Mesendoderm (in vitro differentiated cells): ENCODE results near the gene PRODH.
"Not testable (repeated sequence)": the region's sequence is repeated elsewhere in the genome, so short reads cannot be mapped to it uniquely, and the experiment has no call there.

Source experiments
- DNase-seq: peaks from one replicate; pipeline ENCODE4 v3.0.0; 2013
- H2AK5ac ChIP-seq: 2 replicates; pipeline ENCODE4 v1.6.1; 2013; ENCODE audit warnings: low read length, inconsistent platforms
- H2BK120ac ChIP-seq: 2 replicates; pipeline ENCODE4 v1.6.1; 2013; ENCODE audit warnings: low read depth, mild to moderate bottlenecking, low read length, moderate library complexity, mixed read lengths
- H2BK15ac ChIP-seq: replicated peaks from 2 replicates; pipeline ENCODE4 v1.6.1; 2013; ENCODE audit warnings: low read depth, mild to moderate bottlenecking, moderate library complexity
- H2BK5ac ChIP-seq: 2 replicates; pipeline ENCODE4 v1.6.1; 2013; ENCODE audit warnings: low read length, inconsistent platforms
- H3K18ac ChIP-seq: 2 replicates; pipeline ENCODE4 v1.6.1; 2013; ENCODE audit warnings: mild to moderate bottlenecking, low read length, mixed read lengths
- H3K23ac ChIP-seq: one replicate; pipeline ENCODE4 v1.6.1; 2013; ENCODE audit warnings: low read length
- H3K27ac ChIP-seq: 2 replicates; pipeline ENCODE4 v1.5.1; 2013; ENCODE audit warnings: low read depth, mild to moderate bottlenecking, inconsistent platforms, low read length, moderate library complexity
- H3K27me3 ChIP-seq: 2 replicates; pipeline ENCODE4 v1.6.1; 2013; ENCODE audit warnings: low read length, control low read depth, mild to moderate bottlenecking, inconsistent platforms; ENCODE audit not compliant: insufficient read depth, poor library complexity
- H3K36me3 ChIP-seq: 2 replicates; pipeline ENCODE4 v1.6.1; 2013; ENCODE audit warnings: low read length, inconsistent platforms; ENCODE audit not compliant: control insufficient read depth, insufficient read depth
- H3K4ac ChIP-seq: one replicate; pipeline ENCODE4 v1.6.1; 2013; ENCODE audit warnings: low read depth, mild to moderate bottlenecking, low read length, moderate library complexity
- H3K4me1 ChIP-seq: 2 replicates; pipeline ENCODE4 v1.6.1; 2013; ENCODE audit warnings: low read depth, low read length, inconsistent platforms; ENCODE audit not compliant: control insufficient read depth
- H3K4me2 ChIP-seq: 2 replicates; pipeline ENCODE4 v1.6.1; 2013; ENCODE audit warnings: low read length
- H3K4me3 ChIP-seq: 2 replicates; pipeline ENCODE4 v1.5.1; 2013; ENCODE audit warnings: mild to moderate bottlenecking, low read length
- H3K56ac ChIP-seq: one replicate; pipeline ENCODE4 v1.6.1; 2013; ENCODE audit warnings: low read length
- H3K79me1 ChIP-seq: 2 replicates; pipeline ENCODE4 v1.6.1; 2013; ENCODE audit warnings: low read length, inconsistent platforms
- H3K79me2 ChIP-seq: 2 replicates; pipeline ENCODE4 v1.6.1; 2013; ENCODE audit warnings: mild to moderate bottlenecking, low read length; ENCODE audit not compliant: control insufficient read depth, insufficient read depth
- H3K9ac ChIP-seq: 2 replicates; pipeline ENCODE4 v1.6.1; 2013; ENCODE audit warnings: low read length, inconsistent platforms
- H4K5ac ChIP-seq: one replicate; pipeline ENCODE4 v1.6.1; 2013; ENCODE audit warnings: low read length
- H4K8ac ChIP-seq: one replicate; pipeline ENCODE4 v1.6.1; 2013; ENCODE audit warnings: low read depth, mild to moderate bottlenecking, control low read depth, low read length, moderate library complexity
- whole genome bisulfite sequencing: extraction: QIAGEN DNeasy Blood & Tissue Kit; methylation state at CpG from one replicate; pipeline ENCODE4 v1.1.7; 2013; ENCODE audit warnings: low lambda C conversion rate, missing lambda C conversion rate; ENCODE audit not compliant: insufficient coverage; ENCODE audit errors: extremely low coverage; 5-methylcytosine and 5-hydroxymethylcytosine counted together

PRODH gene

DNA sequence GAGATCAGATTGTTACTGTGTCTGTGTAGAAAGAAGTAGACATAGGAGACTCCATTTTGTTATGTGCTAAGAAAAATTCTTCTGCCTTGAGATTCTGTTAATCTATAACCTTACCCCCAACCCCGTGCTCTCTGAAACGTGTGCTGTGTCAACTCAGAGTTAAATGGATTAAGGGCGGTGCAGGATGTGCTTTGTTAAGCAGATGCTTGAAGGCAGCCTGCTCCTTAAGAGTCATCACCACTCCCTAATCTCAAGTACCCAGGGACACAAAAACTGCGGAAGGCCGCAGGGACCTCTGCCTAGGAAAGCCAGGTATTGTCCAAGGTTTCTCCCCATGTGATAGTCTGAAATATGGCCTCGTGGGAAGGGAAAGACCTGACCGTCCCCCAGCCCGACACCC lies 2.6 kb upstream of the PRODH start:
- H4K5ac ChIP-seq, H3K4ac ChIP-seq, H2BK120ac ChIP-seq, H4K8ac ChIP-seq, H2BK5ac ChIP-seq, H2AK5ac ChIP-seq, H3K27ac ChIP-seq, H3K23ac ChIP-seq, H3K56ac ChIP-seq, H3K4me3 ChIP-seq, H3K18ac ChIP-seq, H3K9ac ChIP-seq, H3K4me1 ChIP-seq, H3K79me2 ChIP-seq, H3K79me1 ChIP-seq, H3K36me3 ChIP-seq, H2BK15ac ChIP-seq, H3K27me3 ChIP-seq, H3K4me2 ChIP-seq, DNase-seq: not testable (repeated sequence)
- no CpG with 5 or more reads among the region's 8 CpGs for WGBS

DNA sequence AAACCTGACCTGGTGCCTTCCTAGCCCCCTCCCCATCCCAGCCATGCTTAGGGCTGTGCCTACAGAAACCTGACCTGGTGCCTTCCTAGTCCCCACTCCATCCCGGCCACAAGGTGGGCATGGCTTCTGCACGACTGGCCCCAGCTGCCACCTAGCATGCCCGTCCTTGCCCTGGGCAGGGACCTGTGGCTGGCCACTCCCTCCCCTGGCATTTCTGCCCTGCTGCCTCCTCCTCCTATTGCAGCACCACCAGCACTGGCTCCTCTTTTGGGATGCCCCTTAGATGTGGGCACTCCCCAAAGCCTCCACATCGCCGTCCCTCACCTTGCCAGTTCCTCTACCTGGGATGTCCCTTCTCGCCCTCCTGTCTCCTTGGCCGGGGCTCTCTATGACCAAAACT lies 1.4 kb downstream of the PRODH start:
- H3K9ac ChIP-seq, H3K79me1 ChIP-seq, DNase-seq, H3K4me3 ChIP-seq, H4K8ac ChIP-seq, H3K4me1 ChIP-seq, H2BK5ac ChIP-seq, H3K56ac ChIP-seq, H3K79me2 ChIP-seq, H2AK5ac ChIP-seq, H3K27ac ChIP-seq, H3K36me3 ChIP-seq, H3K23ac ChIP-seq, H3K4me2 ChIP-seq, H2BK120ac ChIP-seq, H3K18ac ChIP-seq, H4K5ac ChIP-seq, H3K4ac ChIP-seq, H3K27me3 ChIP-seq, H2BK15ac ChIP-seq: not testable (repeated sequence)
- WGBS: no CpG with 5 or more reads among the region's 7 CpGs

DNA sequence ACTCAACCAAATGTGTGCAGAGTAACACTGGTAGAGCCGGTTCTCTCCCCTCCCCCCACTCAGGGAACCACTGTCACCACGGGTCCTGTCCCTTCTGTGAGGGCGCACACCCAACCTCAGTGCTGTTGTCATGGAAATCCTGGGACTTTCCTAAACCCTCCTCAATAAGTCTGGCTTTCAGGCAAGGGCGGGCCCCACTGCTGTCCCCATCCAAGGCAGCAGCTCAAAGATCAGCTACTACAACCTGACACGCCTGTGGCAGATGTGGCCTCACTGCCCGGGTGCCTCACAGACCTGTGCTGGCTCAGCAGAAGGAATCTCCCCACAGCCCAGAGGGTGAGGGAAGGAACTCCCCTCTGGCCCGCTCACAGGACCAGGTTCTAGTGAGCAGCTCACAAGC lies 2.2 kb downstream of the PRODH start:
- Histone ChIP-seq H3K4me3 (no peak overlapping the region), H2BK5ac (no peak overlapping the region), H4K8ac (no peak overlapping the region), H4K5ac (no peak overlapping the region), H3K27ac (no peak overlapping the region), H3K4ac (no peak overlapping the region), H3K27me3 (no peaks in the 10 kb centered on the region), H3K4me1 (no peaks in the 10 kb centered on the region), H3K23ac (no peak overlapping the region), H2AK5ac (no peak overlapping the region), H3K79me1 (no peaks in the 10 kb centered on the region), H2BK120ac (no peak overlapping the region), H3K18ac (no peak overlapping the region), H3K56ac (no peak overlapping the region), H3K79me2 (no peaks in the 10 kb centered on the region), H3K36me3 (no peaks in the 10 kb centered on the region), H3K4me2 (no peak overlapping the region), H2BK15ac (no peak overlapping the region), H3K9ac (no peak overlapping the region)
- WGBS: no CpG with 5 or more reads among the region's 7 CpGs
- no peak for DNase-seq

DNA sequence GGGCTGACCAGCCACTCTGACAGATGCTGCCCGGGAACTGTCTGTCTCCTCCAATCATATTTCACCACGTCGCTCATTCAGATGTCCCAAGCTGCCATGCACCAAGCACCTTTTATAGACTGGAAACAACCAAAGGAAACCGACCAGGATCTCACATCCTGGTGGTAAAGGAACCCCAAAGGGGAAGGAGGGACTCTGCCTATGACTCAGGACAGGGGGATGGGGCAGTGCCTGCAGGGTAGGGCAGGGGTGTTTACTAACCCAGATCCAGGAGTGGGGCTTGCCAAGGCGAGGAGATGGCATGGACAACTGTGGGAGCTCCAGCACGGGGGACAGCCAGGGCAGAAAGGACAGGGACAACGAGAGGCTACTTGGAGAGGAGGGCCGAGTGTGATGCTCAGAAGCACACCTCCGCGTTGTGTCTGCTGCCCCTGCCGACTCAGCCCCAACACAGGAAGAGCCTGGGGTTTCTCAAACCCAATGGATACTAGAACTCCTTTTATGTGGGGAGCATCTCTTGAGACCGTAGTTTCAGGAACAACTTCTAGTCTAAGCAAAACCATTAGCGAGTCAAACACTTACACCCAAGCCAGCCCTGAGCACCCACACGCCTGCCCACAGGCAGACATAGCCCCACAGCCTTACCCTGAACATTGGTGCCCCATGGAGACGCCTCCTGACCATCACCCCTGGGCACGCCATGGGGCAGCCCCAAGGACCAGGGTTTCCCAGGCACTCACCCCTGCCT lies 4.0 kb downstream of the PRODH start:
- no peak overlapping the region for H3K9ac ChIP-seq
- no CpG with 5 or more reads among the region's 16 CpGs for WGBS
- no peaks in the 10 kb centered on the region for H3K4me1 ChIP-seq
- DNase-seq: no peak
- no peak overlapping the region for H2BK5ac ChIP-seq
- H3K79me1 ChIP-seq: no peaks in the 10 kb centered on the region
- H3K79me2 ChIP-seq: no peaks in the 10 kb centered on the region
- H4K5ac ChIP-seq: no peak overlapping the region
- H3K27me3 ChIP-seq: no peaks in the 10 kb centered on the region
- H2AK5ac ChIP-seq: no peak overlapping the region
- no peak overlapping the region for H3K18ac ChIP-seq
- H2BK15ac ChIP-seq: no peak overlapping the region
- H3K27ac ChIP-seq: no peak overlapping the region
- no peak overlapping the region for H3K4me3 ChIP-seq
- no peak overlapping the region for H3K56ac ChIP-seq
- H3K4ac ChIP-seq: no peak overlapping the region
- no peak overlapping the region for H2BK120ac ChIP-seq
- H3K36me3 ChIP-seq: no peaks in the 10 kb centered on the region
- no peak overlapping the region for H4K8ac ChIP-seq
- H3K23ac ChIP-seq: no peak overlapping the region
- H3K4me2 ChIP-seq: no peak overlapping the region

DNA sequence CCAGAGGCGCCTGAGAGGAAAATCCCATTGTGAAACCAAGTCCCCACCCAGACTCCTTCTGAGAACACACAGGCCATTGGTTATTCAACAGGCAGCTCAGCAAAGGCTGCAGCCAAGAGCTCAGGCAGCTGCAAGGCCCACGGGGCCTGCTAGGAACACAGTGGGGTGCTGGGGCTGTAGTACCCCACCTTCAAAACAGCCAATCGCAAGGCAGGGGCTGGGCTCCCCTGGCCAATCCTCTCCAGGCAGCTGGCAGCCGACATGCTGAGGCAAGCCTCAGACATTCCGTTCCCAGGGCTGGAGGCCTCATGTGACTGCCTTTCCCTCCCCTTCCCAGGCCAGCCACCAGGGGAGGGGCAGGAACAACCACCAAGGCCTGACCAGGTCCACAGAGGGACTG lies 6.6 kb downstream of the PRODH start:
- H3K9ac ChIP-seq: no peak overlapping the region
- no peak overlapping the region for H3K27ac ChIP-seq
- no CpG with 5 or more reads among the region's 5 CpGs for WGBS
- H2BK15ac ChIP-seq: no peak overlapping the region
- no peak overlapping the region for H3K4me3 ChIP-seq
- no peak for DNase-seq
- H3K56ac ChIP-seq: no peak overlapping the region
- H3K36me3 ChIP-seq: no peaks in the 10 kb centered on the region
- H4K8ac ChIP-seq: no peak overlapping the region
- no peak overlapping the region for H3K4ac ChIP-seq
- H2BK5ac ChIP-seq: no peak overlapping the region
- no peak overlapping the region for H2BK120ac ChIP-seq
- H3K79me2 ChIP-seq: no peaks in the 10 kb centered on the region
- H3K23ac ChIP-seq: no peak overlapping the region
- H4K5ac ChIP-seq: no peak overlapping the region
- no peaks in the 10 kb centered on the region for H3K79me1 ChIP-seq
- H3K4me2 ChIP-seq: no peak overlapping the region
- H2AK5ac ChIP-seq: no peak overlapping the region
- no peaks in the 10 kb centered on the region for H3K4me1 ChIP-seq
- H3K27me3 ChIP-seq: no peaks in the 10 kb centered on the region
- H3K18ac ChIP-seq: no peak overlapping the region

DNA sequence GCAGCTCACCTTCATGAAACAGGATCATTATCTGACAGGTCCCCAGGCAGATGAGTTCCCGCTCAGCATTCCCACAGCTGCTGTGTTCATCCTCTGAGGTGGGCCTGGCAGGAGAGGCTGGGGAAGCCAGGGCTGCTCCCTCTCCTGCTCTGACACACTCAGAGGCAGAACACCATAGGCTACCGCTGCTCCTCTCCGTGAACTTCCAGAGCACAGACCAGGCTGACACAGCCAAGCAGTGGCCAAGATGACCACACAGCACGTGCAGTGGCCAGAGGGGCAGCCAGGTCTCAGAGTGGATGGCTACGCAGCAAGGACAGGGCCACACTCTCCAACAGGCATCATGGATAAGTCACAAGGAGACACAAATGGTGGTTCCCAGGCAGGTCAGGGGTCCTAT lies 8.5 kb downstream of the PRODH start:
- Histone ChIP-seq H3K4me1 (no peaks in the 10 kb centered on the region), H4K8ac (no peak overlapping the region), H3K56ac (no peak overlapping the region), H3K4me3 (no peak overlapping the region), H3K79me2 (no peaks in the 10 kb centered on the region), H3K18ac (no peak overlapping the region), H4K5ac (no peak overlapping the region), H3K79me1 (no peaks in the 10 kb centered on the region), H2BK120ac (no peak overlapping the region), H3K27me3 (no peaks in the 10 kb centered on the region), H2BK15ac (no peak overlapping the region), H3K27ac (no peak overlapping the region), H3K9ac (no peak overlapping the region), H2BK5ac (no peak overlapping the region), H2AK5ac (no peak overlapping the region), H3K4me2 (no peak overlapping the region), H3K4ac (no peak overlapping the region), H3K23ac (no peak overlapping the region), H3K36me3 (no peaks in the 10 kb centered on the region)
- no peak for DNase-seq
- no CpG with 5 or more reads among the region's 5 CpGs for WGBS
